GM10266 (cell line): ENCODE measurements around the gene FBRSL1.
A peak's percentile ranks its signal among the peaks of the same experiment; 100 is the strongest.

Source experiments
- DNase-seq: peaks from one replicate; pipeline ENCODE4 v3.0.0; 2012; ENCODE audit errors: extremely low spot score
- CTCF ChIP-seq: IDR thresholded peaks from 2 replicates; pipeline ENCODE4 v1.5.1; 2012; ENCODE audit warnings: mild to moderate bottlenecking, low read depth; ENCODE audit not compliant: control insufficient read depth, insufficient read depth; ENCODE audit errors: missing control alignments

The FBRSL1 gene

GRCh38 chr12:132521200-132521580, 31.2 kb downstream of the FBRSL1 start:
- DNase-seq, result no peak
- no peak for TF ChIP-seq CTCF

- TF ChIP-seq CTCF, result no peak
- no peak for DNase-seq
These were observed 31.9 kb downstream of the FBRSL1 start for GRCh38 chr12:132521712-132522292.

GRCh38 chr12:132522592-132523380, 32.8 kb downstream of the FBRSL1 start:
- no peak for TF ChIP-seq CTCF
- DNase-seq, result no peak

DNA sequence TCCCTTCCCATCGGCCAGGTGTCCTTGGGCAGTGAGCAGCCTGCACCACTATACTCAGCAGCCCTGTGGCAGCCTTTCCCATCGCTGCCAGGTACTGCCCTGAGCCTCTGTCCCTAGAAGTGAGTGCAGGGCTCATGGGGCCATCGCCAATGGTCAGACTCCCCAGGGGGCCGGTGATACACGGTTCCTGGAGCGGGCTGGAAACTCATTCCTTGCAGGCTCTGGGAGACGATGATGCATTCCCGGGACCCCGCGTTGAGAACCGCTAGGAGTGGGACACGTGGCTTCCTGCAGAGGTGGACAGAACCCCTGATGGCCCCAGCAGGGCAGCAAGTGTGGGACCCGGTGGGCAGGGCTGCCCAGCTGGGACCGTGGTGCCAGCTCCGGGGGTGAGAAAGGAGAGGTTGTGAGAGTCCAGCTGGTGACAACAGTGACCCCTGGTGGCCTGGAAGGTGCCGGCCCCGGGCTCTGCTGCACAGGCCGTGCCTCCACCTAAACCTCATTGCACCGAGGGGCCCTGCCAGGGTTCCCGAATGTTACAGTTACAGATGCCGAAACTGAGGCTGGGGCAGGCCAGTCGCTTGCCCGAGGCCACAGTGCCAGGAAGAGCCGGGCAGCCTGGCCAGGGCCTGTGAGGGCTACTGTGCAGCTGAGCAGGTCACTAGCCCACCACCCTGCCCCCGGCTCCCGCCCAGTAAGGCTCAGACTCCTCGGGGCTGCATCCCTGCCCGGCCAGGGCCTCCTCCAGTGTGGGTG, 33.8 kb downstream of the FBRSL1 start:
- peak; percentile 94 for DNase-seq
- peak; percentile 86 for TF ChIP-seq CTCF

GRCh38 chr12:132524405-132524804, 34.5 kb downstream of the FBRSL1 start:
- no peak for TF ChIP-seq CTCF
- no peak for DNase-seq

DNA sequence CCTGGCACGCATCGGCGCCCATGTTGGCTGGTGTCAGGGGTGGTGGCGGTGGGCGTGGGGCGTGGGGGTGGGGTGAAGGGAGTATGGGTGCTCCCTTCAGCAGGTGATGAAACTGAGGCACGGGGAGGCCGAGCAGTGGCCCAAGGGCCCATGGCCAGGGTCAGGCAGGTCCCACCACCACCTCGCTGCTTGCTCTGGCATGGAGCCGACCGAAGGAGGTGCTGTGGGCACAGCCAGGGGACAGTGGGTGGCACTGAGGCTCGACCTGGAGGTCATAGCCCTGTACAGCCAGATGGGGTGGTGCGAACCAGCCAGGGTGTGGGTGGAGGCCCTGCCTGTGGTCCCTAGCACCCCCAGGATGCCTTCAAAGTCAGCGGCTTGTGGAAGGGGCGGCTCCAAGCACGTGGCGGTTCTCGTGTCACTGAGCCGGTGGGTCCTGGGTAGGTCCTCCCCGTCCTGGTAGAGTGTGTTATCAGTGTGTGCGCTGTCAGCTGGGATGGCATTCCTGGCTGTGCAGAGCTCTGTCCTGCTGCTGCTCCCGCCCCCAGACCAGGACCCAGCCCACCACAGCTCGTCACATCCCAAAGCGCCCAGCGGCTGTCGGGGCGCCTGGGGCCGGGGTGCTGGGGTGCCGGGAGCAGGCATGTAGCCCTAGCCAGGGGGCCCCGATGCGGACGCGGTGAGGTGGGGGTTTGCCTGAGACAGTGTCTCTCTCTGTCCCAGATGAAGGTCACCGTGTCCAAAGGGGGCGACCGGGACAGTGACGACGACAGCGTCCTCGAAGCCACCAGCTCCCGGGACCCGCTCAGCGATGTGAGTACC, 35.3 kb downstream of the FBRSL1 start:
- TF ChIP-seq CTCF, result no peak
- DNase-seq, result no peak
